Kidney (tissue), 14 donors: Measurements from ENCODE around the gene MANBA. TPM values are rescaled to one million over a fixed set of nuclear protein-coding genes. Genes with fewer than 3 reads are reported as not detected.

ENCODE experiments used
- DNase-seq, 5 donors: peaks; one replicate each; pipeline ENCODE4 v3.0.0-alpha.2; 2013 to 2020
- FAIRE-seq: peaks from 2 replicates; lab custom pipeline; 2012; peaks lifted over from hg19 to GRCh38; lab: Jason Lieb, UNC
- H3K27ac ChIP-seq, 2 donors: one replicate each; pipeline ENCODE4 v1.7.0; 2013; ENCODE audit warnings: low read depth in 2 of 2, low read length in 2 of 2, inconsistent platforms in 1 of 2
- H3K27me3 ChIP-seq: one replicate; pipeline ENCODE4 v1.7.1; 2013; ENCODE audit warnings: low read length, inconsistent platforms; ENCODE audit not compliant: control insufficient read depth, insufficient read depth
- H3K36me3 ChIP-seq, 3 donors: one replicate each; pipeline versions ENCODE4 v1.7.0 to v1.7.1; 2013; ENCODE audit warnings: low read length in 3 of 3, control low read depth in 1 of 3, inconsistent platforms in 1 of 3; ENCODE audit not compliant: insufficient read depth in 3 of 3, control insufficient read depth in 2 of 3
- H3K4me1 ChIP-seq, 3 donors: one replicate each; pipeline versions ENCODE4 v1.7.0 to v1.7.1; 2013; ENCODE audit warnings: low read length in 3 of 3, inconsistent platforms in 1 of 3, low read depth in 1 of 3; ENCODE audit not compliant: control insufficient read depth in 2 of 3, insufficient read depth in 2 of 3
- H3K4me3 ChIP-seq, 3 donors: one replicate each; pipeline versions ENCODE4 v1.7.0 to v1.8.1; 2013; ENCODE audit warnings: low read length in 3 of 3, control low read depth in 1 of 3, inconsistent platforms in 1 of 3
- H3K9ac ChIP-seq, 3 donors: one replicate each; pipeline versions ENCODE4 v1.7.0 to v1.7.1; 2013; ENCODE audit warnings: low read length in 3 of 3, control low read depth in 1 of 3, inconsistent platforms in 1 of 3
- H3K9me3 ChIP-seq, 3 donors: one replicate each; pipeline versions ENCODE4 v1.7.0 to v1.7.1; 2013; ENCODE audit warnings: low read length in 3 of 3, control low read depth in 1 of 3, inconsistent platforms in 1 of 3; ENCODE audit not compliant: control insufficient read depth in 2 of 3, insufficient read depth in 1 of 3
- intact Hi-C: fragments of 100-400 bp; cut with DNase I; formaldehyde crosslinking; loops from one replicate; pipeline ENCODE4 v1.11.1; 2022
- polyA plus RNA-seq: library from polyadenylated mRNA; stranded (reverse); fragments of 350-450 nt; fragmentation: Illumina TruSeq; extraction: RNeasy Lipid Tissue Mini Kit (QIAGEN cat#74804); gene quantifications from one replicate; pipeline ENCODE4 v1.2.3, GENCODE V29; 2014; ENCODE audit warnings: low read depth, low replicate concordance; ENCODE audit not compliant: insufficient read depth
- total RNA-seq: library from RNA; stranded (reverse); fragmentation: NEBNext Ultra II Directional; extraction: Animal tissue kit (Norgen Biotek cat#: 25700); gene quantifications from one replicate; pipeline ENCODE4 v1.2.1, GENCODE V29; 2021
- TF ChIP-seq, protein P1 (sequence below): IDR thresholded peaks from 3 replicates; pipeline ENCODE4 v1.5.1; 2012; ENCODE audit warnings: mild to moderate bottlenecking, moderate library complexity, borderline replicate concordance; ENCODE audit not compliant: insufficient read depth; ENCODE audit errors: extremely low read depth
- donor health status: control.
- donor health status: control.
- donor health status: control.
- donor health status: control.
- donor health status: control.
- donor health status: DM: yes; HTN: yes; CAD: no.
- donor health status: Normal renal cell carcinoma (clear cell type).

MANBA gene
- total and polyA plus RNA-seq, 2 donors from 2014 or later = 19.0 to 28.0 TPM

DNA sequence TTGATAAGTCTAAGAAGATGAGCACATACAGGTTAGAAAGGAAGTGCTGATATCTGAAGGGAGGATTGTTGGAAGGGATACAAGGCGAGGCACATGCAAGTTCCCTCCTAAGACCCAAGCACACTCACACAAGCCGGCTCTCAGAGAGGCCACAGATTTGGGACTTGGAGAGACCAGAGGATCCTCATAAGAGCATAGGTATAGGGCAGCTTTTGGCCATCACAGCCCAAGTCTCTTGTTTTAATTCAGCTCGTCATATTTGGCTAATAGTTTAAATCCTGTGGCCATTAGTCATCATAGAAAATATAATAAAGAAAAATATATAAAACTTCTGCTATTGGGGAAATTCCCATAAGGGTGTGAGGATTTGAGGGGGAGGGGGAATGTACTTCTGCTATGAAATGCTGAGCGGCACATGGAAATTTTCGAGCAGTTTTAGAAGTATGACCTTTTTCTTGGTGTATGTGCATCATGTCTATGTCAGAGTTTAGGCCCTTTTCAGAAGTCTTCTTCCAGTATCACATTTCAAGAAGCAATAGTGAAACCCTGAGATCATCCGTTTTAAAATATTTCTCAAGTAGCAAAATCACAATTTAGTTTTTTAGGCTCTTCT, 161.9 kb downstream of the MANBA start:
- Histone ChIP-seq H3K9ac (no peak overlapping the region), H3K36me3 (peaks cover 2 to 27% (median 11%) of the 10 kb centered on the region in 3 donors), H3K4me3 (no peak overlapping the region), H3K27ac (peak overlapping the region in 1 of 2 donors; percentile 32), H3K9me3 (no peaks in the 10 kb centered on the region), H3K27me3 (no peaks in the 10 kb centered on the region), H3K4me1 (peaks cover 0 to 7% (median 0%) of the 10 kb centered on the region in 3 donors)
- intact Hi-C loops = no loop called here
- DNase-seq (no peak), FAIRE-seq (no peak)
- TF ChIP-seq, protein P1, sequence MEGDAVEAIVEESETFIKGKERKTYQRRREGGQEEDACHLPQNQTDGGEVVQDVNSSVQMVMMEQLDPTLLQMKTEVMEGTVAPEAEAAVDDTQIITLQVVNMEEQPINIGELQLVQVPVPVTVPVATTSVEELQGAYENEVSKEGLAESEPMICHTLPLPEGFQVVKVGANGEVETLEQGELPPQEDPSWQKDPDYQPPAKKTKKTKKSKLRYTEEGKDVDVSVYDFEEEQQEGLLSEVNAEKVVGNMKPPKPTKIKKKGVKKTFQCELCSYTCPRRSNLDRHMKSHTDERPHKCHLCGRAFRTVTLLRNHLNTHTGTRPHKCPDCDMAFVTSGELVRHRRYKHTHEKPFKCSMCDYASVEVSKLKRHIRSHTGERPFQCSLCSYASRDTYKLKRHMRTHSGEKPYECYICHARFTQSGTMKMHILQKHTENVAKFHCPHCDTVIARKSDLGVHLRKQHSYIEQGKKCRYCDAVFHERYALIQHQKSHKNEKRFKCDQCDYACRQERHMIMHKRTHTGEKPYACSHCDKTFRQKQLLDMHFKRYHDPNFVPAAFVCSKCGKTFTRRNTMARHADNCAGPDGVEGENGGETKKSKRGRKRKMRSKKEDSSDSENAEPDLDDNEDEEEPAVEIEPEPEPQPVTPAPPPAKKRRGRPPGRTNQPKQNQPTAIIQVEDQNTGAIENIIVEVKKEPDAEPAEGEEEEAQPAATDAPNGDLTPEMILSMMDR = no peak

DNA sequence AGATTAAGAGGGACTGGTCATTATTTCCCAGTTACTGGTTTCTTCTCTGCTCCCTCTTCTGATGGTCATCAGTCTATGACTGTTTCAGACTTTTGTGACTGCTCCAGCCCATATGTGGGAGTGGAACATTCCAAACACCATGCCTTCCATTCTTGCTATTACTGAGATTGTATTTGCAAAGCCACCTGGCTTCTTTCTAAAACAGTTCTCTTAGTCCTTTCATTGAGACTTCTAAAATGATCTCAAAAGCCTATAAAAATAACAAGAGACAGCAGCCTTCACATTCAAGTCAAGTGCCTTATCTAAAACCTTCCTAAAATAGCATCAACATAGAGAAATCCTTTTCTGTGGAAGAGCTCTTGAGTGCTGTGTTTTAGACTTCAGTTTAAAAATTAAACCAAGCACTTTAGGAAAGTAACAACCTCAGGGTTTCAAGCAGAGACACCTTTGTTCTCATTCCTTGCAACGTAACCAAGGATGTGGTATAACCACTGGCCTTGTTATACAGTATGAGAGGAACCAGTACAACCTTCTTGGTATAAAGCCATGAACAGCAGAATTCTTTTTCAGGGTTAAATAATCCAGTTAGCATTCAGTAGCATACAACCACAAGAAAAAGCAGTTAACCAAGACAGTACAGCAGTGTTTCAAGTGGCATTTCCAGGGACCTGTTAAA, 162.5 kb downstream of the MANBA start:
- Histone ChIP-seq H3K4me1 (peaks cover 0 to 7% (median 0%) of the 10 kb centered on the region in 3 donors), H3K9ac (no peak overlapping the region), H3K36me3 (peaks cover 2 to 27% (median 11%) of the 10 kb centered on the region in 3 donors), H3K27ac (peak overlapping the region in 1 of 2 donors; percentile 32), H3K4me3 (no peak overlapping the region), H3K27me3 (no peaks in the 10 kb centered on the region), H3K9me3 (no peaks in the 10 kb centered on the region)
- intact Hi-C loops = no loop called here
- DNase-seq (peak in 1 of 5 donors; percentile 18), FAIRE-seq (peak; percentile 33)
- TF ChIP-seq, protein P1 = no peak

DNA sequence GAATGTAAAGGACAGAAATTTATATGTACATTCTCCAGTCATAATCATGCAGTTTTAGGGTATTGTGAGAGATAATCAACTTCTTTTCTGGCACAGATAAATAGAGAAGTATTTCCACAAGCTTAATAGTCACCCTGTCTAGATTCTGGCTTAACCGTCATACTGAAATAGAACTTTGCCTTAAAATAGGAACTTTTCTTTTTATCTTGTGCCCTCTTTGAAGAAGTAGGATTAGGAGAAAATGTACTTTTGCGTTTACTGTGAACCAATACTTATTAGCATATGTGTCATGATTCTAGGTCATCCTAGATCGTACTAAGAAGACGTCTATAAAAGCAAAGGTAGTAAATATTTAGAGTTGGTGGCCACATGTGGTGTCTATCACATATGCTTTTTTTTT, 164.2 kb downstream of the MANBA start:
- TF ChIP-seq, protein P1 = no peak
- Histone ChIP-seq H3K27ac (no peak overlapping the region), H3K9ac (no peak overlapping the region), H3K4me1 (peaks cover 0 to 7% (median 0%) of the 10 kb centered on the region in 3 donors), H3K36me3 (peaks cover 2 to 27% (median 11%) of the 10 kb centered on the region in 3 donors), H3K27me3 (no peaks in the 10 kb centered on the region), H3K9me3 (no peaks in the 10 kb centered on the region), H3K4me3 (no peak overlapping the region)
- intact Hi-C loops = no loop called here
- FAIRE-seq = no peak
- DNase-seq = no peak
